IMR-90 (cell line): ENCODE measurements around the gene TMPRSS9. TPM values are rescaled to one million over a fixed set of nuclear protein-coding genes. Genes with fewer than 3 reads are reported as not detected.

Experiments
- ATAC-seq: fragments of 200-7000 bp; cut with Tn5 transposase; 2 replicates; pipeline ENCODE4 v1.9.1; 2020; ENCODE audit warnings: low read depth, mild to moderate bottlenecking, moderate library complexity
- BruUV-seq: library from RNA; stranded (reverse); fragments of 400-500 nt; replicated peaks from 2 replicates; lab custom pipeline; 2021; lab: Mats Ljungman, UMichigan
- CTCF ChIA-PET: fragments of 300-600 bp; formaldehyde crosslinking; extraction: SDS; loops from one replicate; lab custom pipeline; 2021; ENCODE audit warnings: antibody characterized with exemption; lab: Yijun Ruan, JAX
- POLR2A ChIA-PET: fragments of 300-600 bp; sonication (Branson Sonifier 250); formaldehyde crosslinking; loops from one replicate; lab custom pipeline; 2022; ENCODE audit warnings: antibody characterized with exemption; ENCODE audit not compliant: unreplicated experiment; lab: Charles Lee
- DNase-seq: peaks from one replicate; pipeline ENCODE4 v3.0.0; 2013
- H2AFZ ChIP-seq: replicated peaks from 2 replicates; pipeline ENCODE3; 2013; ENCODE audit warnings: low read length, mild to moderate bottlenecking; ENCODE audit not compliant: poor library complexity
- H2AK5ac ChIP-seq: 2 replicates; pipeline ENCODE4 v1.6.1; 2013; ENCODE audit warnings: low read depth, low read length, inconsistent platforms
- H2AK9ac ChIP-seq: replicated peaks from 2 replicates; pipeline ENCODE3; 2013; ENCODE audit warnings: mild to moderate bottlenecking, low read depth, low read length, moderate library complexity; ENCODE audit not compliant: poor library complexity
- H2BK120ac ChIP-seq: 2 replicates; pipeline ENCODE4 v1.6.1; 2013; ENCODE audit warnings: low read depth, low read length, inconsistent platforms
- H2BK15ac ChIP-seq: 3 replicates; pipeline ENCODE4 v1.6.1; 2013; ENCODE audit warnings: low read depth, low read length, inconsistent platforms
- H2BK20ac ChIP-seq: 2 replicates; pipeline ENCODE4 v1.6.1; 2013; ENCODE audit warnings: low read depth, mild to moderate bottlenecking, inconsistent platforms, low read length, moderate library complexity
- H2BK5ac ChIP-seq: 2 replicates; pipeline ENCODE4 v1.6.1; 2013; ENCODE audit warnings: mild to moderate bottlenecking, low read depth, low read length, inconsistent platforms; ENCODE audit not compliant: poor library complexity, severe bottlenecking
- H3K14ac ChIP-seq: replicated peaks from 2 replicates; pipeline ENCODE4 v1.6.1; 2013; ENCODE audit warnings: low read depth, low read length, inconsistent platforms
- H3K18ac ChIP-seq: 2 replicates; pipeline ENCODE4 v1.6.1; 2013; ENCODE audit warnings: low read depth, low read length, control low read depth
- H3K23ac ChIP-seq: 2 replicates; pipeline ENCODE4 v1.6.1; 2013; ENCODE audit warnings: low read depth, low read length, inconsistent platforms
- H3K27ac ChIP-seq: 2 replicates; pipeline ENCODE4 v1.5.1; 2013; ENCODE audit warnings: mild to moderate bottlenecking, control low read depth, low read length; ENCODE audit not compliant: insufficient read depth
- H3K27me3 ChIP-seq: 2 replicates; pipeline ENCODE4 v1.6.1; 2013; ENCODE audit warnings: low read length; ENCODE audit not compliant: control insufficient read depth, insufficient read depth
- H3K36me3 ChIP-seq: 2 replicates; pipeline ENCODE4 v1.6.1; 2013; ENCODE audit warnings: low read length, mixed read lengths; ENCODE audit not compliant: control insufficient read depth, insufficient read depth
- H3K4ac ChIP-seq: 2 replicates; pipeline ENCODE4 v1.6.1; 2013; ENCODE audit warnings: low read depth, low read length, inconsistent platforms
- H3K4me1 ChIP-seq: 2 replicates; pipeline ENCODE4 v1.6.1; 2013; ENCODE audit warnings: low read length, mixed read lengths; ENCODE audit not compliant: control insufficient read depth, insufficient read depth
- H3K4me2 ChIP-seq: 2 replicates; pipeline ENCODE4 v1.6.1; 2013; ENCODE audit warnings: low read depth, mild to moderate bottlenecking, control low read depth, low read length, moderate library complexity
- H3K4me3 ChIP-seq: 2 replicates; pipeline ENCODE4 v1.5.1; 2013; ENCODE audit warnings: low read depth, mild to moderate bottlenecking, control low read depth, low read length, moderate library complexity; ENCODE audit not compliant: insufficient read depth
- H3K56ac ChIP-seq: 2 replicates; pipeline ENCODE4 v1.6.1; 2013; ENCODE audit warnings: low read length, inconsistent platforms; ENCODE audit not compliant: insufficient read depth; ENCODE audit errors: extremely low read depth
- H3K79me1 ChIP-seq, 2 experiments: 2 replicates each; pipeline ENCODE4 v1.6.1; 2013; ENCODE audit warnings: low read length in 2 of 2, inconsistent platforms in 1 of 2, low read depth in 1 of 2
- H3K9ac ChIP-seq: 2 replicates; pipeline ENCODE4 v1.6.1; 2013; ENCODE audit warnings: low read depth, low read length, control low read depth
- H3K9me1 ChIP-seq: 2 replicates; pipeline ENCODE4 v1.6.1; 2013; ENCODE audit warnings: low read length, inconsistent platforms; ENCODE audit not compliant: insufficient read depth
- H3K9me3 ChIP-seq: 2 replicates; pipeline ENCODE4 v1.6.1; 2013; ENCODE audit warnings: low read length; ENCODE audit not compliant: control insufficient read depth, insufficient read depth
- H4K20me1 ChIP-seq: 2 replicates; pipeline ENCODE4 v1.6.1; 2013; ENCODE audit warnings: low read length, inconsistent platforms; ENCODE audit not compliant: insufficient read depth
- H4K5ac ChIP-seq: 2 replicates; pipeline ENCODE4 v1.6.1; 2013; ENCODE audit warnings: mild to moderate bottlenecking, low read depth, low read length, control low read depth
- H4K8ac ChIP-seq, 2 experiments: 2 replicates each; pipeline ENCODE4 v1.6.1; 2013; ENCODE audit warnings: low read depth in 2 of 2, low read length in 2 of 2, control low read depth in 1 of 2, inconsistent platforms in 1 of 2
- H4K91ac ChIP-seq: 2 replicates; pipeline ENCODE4 v1.6.1; 2013; ENCODE audit warnings: low read depth, low read length, inconsistent platforms; ENCODE audit not compliant: insufficient read depth
- BHLHE40 ChIP-seq: fragments of 150-350 bp; IDR thresholded peaks from 2 replicates; pipeline ENCODE4 v1.6.1; 2016; ENCODE audit warnings: mild to moderate bottlenecking, low read depth, low read length
- CEBPB ChIP-seq: IDR thresholded peaks from 2 replicates; pipeline ENCODE4 v1.6.1; 2012; ENCODE audit warnings: low read depth, low read length, improper control_type of control experiment
- CTCF ChIP-seq: conservative IDR thresholded peaks from 2 replicates; pipeline ENCODE4 v1.5.1; 2012; ENCODE audit warnings: mild to moderate bottlenecking, low read depth, low read length, improper control_type of control experiment
- ELK1 ChIP-seq: fragments of 150-350 bp; IDR thresholded peaks from 2 replicates; pipeline ENCODE4 v1.6.1; 2016; ENCODE audit warnings: low read depth, mild to moderate bottlenecking, low read length, moderate library complexity, borderline replicate concordance
- FOS ChIP-seq: fragments of 150-350 bp; IDR thresholded peaks from 2 replicates; pipeline ENCODE4 v1.6.1; 2016; ENCODE audit warnings: low read depth, low read length
- MAFK ChIP-seq: IDR thresholded peaks from 2 replicates; pipeline ENCODE4 v1.6.1; 2012; ENCODE audit warnings: low read depth, low read length, improper control_type of control experiment
- MAZ ChIP-seq: IDR thresholded peaks from 2 replicates; pipeline ENCODE4 v1.6.1; 2012; ENCODE audit warnings: low read depth, mild to moderate bottlenecking, low read length, improper control_type of control experiment, moderate library complexity, borderline replicate concordance
- NFE2L2 ChIP-seq: fragments of 150-350 bp; IDR thresholded peaks from 2 replicates; pipeline ENCODE4 v1.6.1; 2016; ENCODE audit warnings: low read depth, mild to moderate bottlenecking, low read length
- RAD21 ChIP-seq: IDR thresholded peaks from 2 replicates; pipeline ENCODE4 v1.6.1; 2012; ENCODE audit warnings: low read length, improper control_type of control experiment
- RCOR1 ChIP-seq: IDR thresholded peaks from 2 replicates; pipeline ENCODE4 v1.6.1; 2012; ENCODE audit warnings: mild to moderate bottlenecking, low read length, improper control_type of control experiment; ENCODE audit not compliant: insufficient replicate concordance
- RFX5 ChIP-seq: IDR thresholded peaks from 2 replicates; pipeline ENCODE4 v1.8.0; 2012; ENCODE audit warnings: low read depth, mild to moderate bottlenecking, low read length, moderate library complexity
- SMC3 ChIP-seq: fragments of 150-350 bp; IDR thresholded peaks from 2 replicates; pipeline ENCODE4 v1.6.1; 2016; ENCODE audit warnings: low read depth, mild to moderate bottlenecking, antibody characterized with exemption, low read length, moderate library complexity
- WGBS, 2 experiments: methylation state at CpG; one replicate each; pipeline versions ENCODE4 v1.1.5 to v1.1.7; 2013; ENCODE audit warnings: missing lambda C conversion rate in 2 of 2; ENCODE audit not compliant: insufficient read length in 1 of 2; ENCODE audit errors: extremely low coverage in 2 of 2; 5-methylcytosine and 5-hydroxymethylcytosine counted together
- dilution Hi-C: fragments of 300-500 bp; cut with HindIII; formaldehyde crosslinking; loops from one replicate; pipeline ENCODE4 v1.14.3; 2018; ENCODE audit warnings: low sequenced_read_pairs; ENCODE audit not compliant: unreplicated experiment
- in situ Hi-C: fragments of 300-500 bp; cut with MboI; formaldehyde crosslinking; loops from 3 replicates; pipeline ENCODE4 v1.14.3; 2019; ENCODE audit warnings: low sequenced_read_pairs, inconsistent platforms, mixed read lengths
- intact Hi-C: fragments of 100-400 bp; cut with micrococcal nuclease; formaldehyde crosslinking; loops from 2 replicates; pipeline ENCODE4 v1.10.0; 2022
- polyA plus RNA-seq, 3 experiments: library from polyadenylated mRNA; depleted of rRNA; stranded (reverse); fragments of >200 nt; gene quantifications; 2 replicates each; pipeline ENCODE4 v1.2.3, GENCODE V29; 2012; ENCODE audit warnings: low replicate concordance in 1 of 3
- total RNA-seq: library from RNA; depleted of rRNA; stranded (reverse); fragments of >200 nt; gene quantifications from 2 replicates; pipeline ENCODE4 v1.2.3, GENCODE V29; 2012

The TMPRSS9 gene
- total and polyA plus RNA-seq, 2 of the 4 experiments (the other 2 are of a cell fraction): not detected

GRCh38 chr19:2474232-2475017 is 114.4 kb downstream of the TMPRSS9 start:
- H2AK9ac ChIP-seq: peak overlapping the region; percentile 53
- H2AK5ac ChIP-seq: peak overlapping the region; percentile 62; the same call in 1 of the 2 replicates
- H3K23ac ChIP-seq: peak overlapping the region; percentile 54; the same call in 1 of the 2 replicates
- peak overlapping the region; percentile 41 for H3K4me3 ChIP-seq
- in situ Hi-C loops (loop anchor here (5.0 kb wide), 2 partner anchors 63 to 138 kb away; no protein-coding TSS in a partner anchor), dilution Hi-C loops (no loop called here), intact Hi-C loops (loop anchor here (1.0 to 10.0 kb wide), 4 partner anchors 105 to 270 kb away; partner anchors contain the start of gene SLC39A3)
- H3K4ac ChIP-seq: peak overlapping the region; percentile 72
- ChIA-PET CTCF (interaction anchor here (1.0 to 1.5 kb wide), 2 partner anchors 105 to 137 kb away, joined by 3 to 13 read pairs; no protein-coding TSS in a partner anchor), POLR2A (no interaction called here)
- no peak overlapping the region for H3K56ac ChIP-seq
- H2BK5ac ChIP-seq: peak overlapping the region; percentile 25
- H2BK20ac ChIP-seq: peak overlapping the region; percentile 55; the same call in 1 of the 2 replicates
- H3K4me2 ChIP-seq: peak overlapping the region; percentile 90
- peak overlapping the region; percentile 74 for H2BK120ac ChIP-seq
- no peaks in the 10 kb centered on the region for H3K9me3 ChIP-seq
- H4K20me1 ChIP-seq: peaks cover 36% of the 10 kb centered on the region
- no peaks in the 10 kb centered on the region for H3K27me3 ChIP-seq
- ATAC-seq (peak; percentile 46), DNase-seq (peak; percentile 87)
- 0 out of 2 replicates have a peak, but pooled peaks cover under 1% of the 10 kb centered on the region for H3K9me1 ChIP-seq
- 0% methylated on average over 29 of the region's 60 CpGs; no CpG with 5 or more reads in 1 of the 2 experiments for WGBS, 2 experiments
- H2BK15ac ChIP-seq: no peak overlapping the region
- peak overlapping the region; percentile 56; the same call in 1 of the 2 replicates for H4K91ac ChIP-seq
- no TSS peak for BruUV-seq
- H3K9ac ChIP-seq: peak overlapping the region; percentile 7; the same call in 1 of the 2 replicates
- H4K8ac ChIP-seq: peak overlapping the region in 1 of 2 experiments; percentile 24; a peak in 1 of 4 replicates
- H2AFZ ChIP-seq: peak overlapping the region; percentile 88
- peak overlapping the region; percentile 25; the same call in 1 of the 2 replicates for H3K27ac ChIP-seq
- no peak overlapping the region for H3K18ac ChIP-seq
- peaks cover 7% of the 10 kb centered on the region for H3K4me1 ChIP-seq
- 0 out of 2 replicates have a peak, but pooled peaks have one; percentile 10 for TF ChIP-seq RFX5
- peak; percentile 95 for TF ChIP-seq FOS
- peak; percentile 88 for TF ChIP-seq MAZ
- TF ChIP-seq RAD21: peak; percentile 98
- TF ChIP-seq CEBPB: peak; percentile 31
- TF ChIP-seq SMC3: peak; percentile 96
- TF ChIP-seq ELK1: no peak
- peak; percentile 99 for TF ChIP-seq CTCF
- TF ChIP-seq BHLHE40: peak; percentile 53
- TF ChIP-seq MAFK: no peak
- TF ChIP-seq RCOR1: no peak
- no peak for TF ChIP-seq NFE2L2
- peaks cover 4% of the 10 kb centered on the region; the same call in 1 of the 2 replicates for H3K36me3 ChIP-seq
- peaks cover 0 to 16% of the 10 kb centered on the region in 2 experiments; a peak in 1 of 4 replicates for H3K79me1 ChIP-seq
- peak overlapping the region; percentile 50 for H3K14ac ChIP-seq
- no peak overlapping the region for H4K5ac ChIP-seq
